Measurements from ENCODE around the gene SLC39A3.

SLC39A3 gene

DNA sequence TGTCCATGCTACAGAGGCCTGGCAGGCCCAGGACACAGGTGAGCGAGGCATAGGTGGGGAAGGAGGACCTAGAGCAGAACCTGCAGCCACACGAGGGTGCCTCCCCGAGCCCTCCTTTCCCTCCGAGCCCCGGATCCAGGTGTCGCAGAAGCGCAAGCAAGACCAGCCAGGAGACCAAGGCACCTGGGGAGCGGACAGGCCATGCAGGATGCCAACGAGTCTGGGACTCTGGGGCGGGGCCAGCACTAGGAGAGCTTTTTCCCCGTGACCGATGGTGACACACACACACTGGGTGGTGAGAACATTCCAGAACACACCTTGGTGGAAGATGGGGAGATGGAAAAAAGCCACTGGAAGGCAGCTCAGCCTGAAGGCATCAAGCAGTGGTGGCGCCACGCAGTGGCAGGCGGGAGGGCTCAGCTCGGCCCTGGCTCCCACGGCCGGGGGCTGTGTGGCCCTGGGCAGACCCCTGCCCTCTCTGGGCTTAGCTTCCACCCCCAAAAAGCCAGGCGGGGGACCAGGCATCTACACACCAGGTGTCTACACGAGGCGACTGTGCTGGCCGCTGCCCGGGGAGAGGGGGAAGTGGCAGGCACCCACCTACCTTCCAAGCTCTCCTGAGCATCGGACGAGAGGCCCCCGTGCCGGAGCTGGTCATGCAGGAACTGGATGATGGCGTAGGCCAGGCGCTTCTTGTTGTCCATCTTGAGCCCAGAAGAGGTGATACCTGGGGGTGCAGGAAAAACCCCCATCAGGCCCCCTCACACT, 28.7 kb upstream of the SLC39A3 start:
- DNase-seq (ENCODE audit: low spot score): no peak

DNA sequence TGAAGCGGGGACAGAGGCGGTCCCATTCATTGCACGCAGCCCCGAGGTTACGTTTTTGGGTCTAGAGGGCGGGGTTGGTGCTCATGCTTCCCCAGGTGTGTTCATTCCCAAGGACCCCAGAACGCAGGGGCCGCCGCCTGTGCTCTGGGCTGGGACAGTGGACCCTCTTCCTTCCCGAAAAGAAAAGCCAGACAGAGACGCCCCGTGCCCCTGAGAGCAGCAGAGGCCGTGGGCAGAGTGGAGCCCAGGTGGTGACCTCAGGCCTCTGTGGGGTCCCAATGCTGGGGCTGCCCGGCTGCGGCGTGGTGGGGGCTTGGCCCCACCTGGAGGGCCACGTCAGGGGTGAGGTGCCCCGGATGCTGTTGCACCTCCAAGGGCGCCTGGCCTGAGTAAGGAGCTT, 27.9 kb upstream of the SLC39A3 start:
- no peak for DNase-seq (ENCODE audit: low spot score)

DNA sequence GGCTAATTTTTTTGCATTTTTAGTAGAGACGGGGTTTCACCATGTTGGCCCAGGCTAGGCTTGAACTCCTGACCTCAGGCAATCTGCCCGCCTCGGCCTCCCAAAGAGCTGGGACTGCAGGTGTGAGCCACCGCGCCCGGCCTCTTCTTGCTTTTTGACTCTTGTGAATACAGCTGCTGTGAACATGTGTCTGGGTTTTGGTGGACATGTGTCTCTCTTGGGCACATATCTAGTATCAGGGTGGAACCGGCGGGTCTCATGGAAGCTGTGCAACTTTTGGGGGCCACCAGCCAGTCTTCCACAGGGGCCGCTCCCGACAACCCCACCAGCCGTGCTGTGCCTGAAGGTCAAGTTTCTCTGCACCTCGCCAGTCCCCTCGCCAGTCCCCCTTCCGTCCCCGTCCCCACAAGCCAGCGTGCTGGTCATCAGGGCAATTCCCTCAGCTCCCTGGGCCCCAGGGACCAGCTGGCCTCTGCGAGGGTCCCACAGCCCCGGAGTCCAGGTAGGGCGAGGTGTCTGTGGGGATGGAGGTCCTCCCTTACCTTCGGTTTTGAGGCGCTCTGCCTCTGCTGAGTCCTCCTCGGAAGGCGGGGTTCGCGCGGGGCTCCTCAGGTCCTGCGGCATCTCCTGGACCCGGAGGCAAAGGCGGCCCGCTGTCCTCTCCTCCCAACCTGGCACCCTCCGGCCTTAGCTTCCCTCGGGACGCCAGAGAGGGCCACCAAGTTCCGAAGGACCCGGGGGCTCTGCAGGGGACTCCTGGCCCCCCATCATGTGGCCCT, 27.0 kb upstream of the SLC39A3 start:
- no peak for DNase-seq (ENCODE audit: low spot score)

DNA sequence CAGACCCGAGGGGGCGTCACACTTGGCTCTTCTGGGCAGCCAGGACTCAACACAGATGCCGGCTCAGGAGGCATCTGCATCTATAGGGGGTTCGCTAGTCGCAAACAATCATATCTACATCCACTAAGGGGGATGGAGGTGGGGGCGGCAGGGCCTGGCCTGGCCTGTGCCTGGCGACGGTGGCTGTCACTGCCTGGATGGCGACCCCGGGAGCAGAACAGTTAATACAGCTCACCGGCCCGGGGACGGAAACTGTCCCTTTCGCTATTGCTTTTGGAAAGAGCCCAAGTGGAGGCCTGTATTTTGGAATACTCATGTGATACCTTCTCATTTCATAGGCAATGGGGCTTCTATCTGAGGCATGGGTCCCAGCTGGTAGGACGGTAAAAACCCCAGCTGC, 25.6 kb upstream of the SLC39A3 start:
- no peak for DNase-seq (ENCODE audit: low spot score)

DNA sequence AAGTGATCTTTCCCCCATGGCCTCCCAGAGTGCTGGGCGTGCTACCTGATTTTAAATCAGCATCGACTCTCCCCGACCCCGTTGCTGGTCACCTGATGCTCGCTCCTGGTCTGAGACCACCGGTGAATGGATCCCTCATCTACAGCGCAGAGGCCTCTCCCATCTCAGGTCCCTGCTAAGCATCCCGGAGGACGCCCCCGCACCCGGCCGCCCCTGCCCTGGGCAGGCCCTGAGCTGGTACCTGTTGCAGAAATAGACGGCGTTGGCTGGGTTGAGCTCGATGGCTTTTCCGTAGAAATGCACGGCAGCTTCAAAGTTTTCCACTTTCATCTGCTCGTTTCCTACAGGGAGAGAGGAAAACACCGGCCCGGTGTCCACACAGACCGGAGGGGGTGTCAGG, 25.1 kb upstream of the SLC39A3 start:
- no peak for DNase-seq (ENCODE audit: low spot score)

DNA sequence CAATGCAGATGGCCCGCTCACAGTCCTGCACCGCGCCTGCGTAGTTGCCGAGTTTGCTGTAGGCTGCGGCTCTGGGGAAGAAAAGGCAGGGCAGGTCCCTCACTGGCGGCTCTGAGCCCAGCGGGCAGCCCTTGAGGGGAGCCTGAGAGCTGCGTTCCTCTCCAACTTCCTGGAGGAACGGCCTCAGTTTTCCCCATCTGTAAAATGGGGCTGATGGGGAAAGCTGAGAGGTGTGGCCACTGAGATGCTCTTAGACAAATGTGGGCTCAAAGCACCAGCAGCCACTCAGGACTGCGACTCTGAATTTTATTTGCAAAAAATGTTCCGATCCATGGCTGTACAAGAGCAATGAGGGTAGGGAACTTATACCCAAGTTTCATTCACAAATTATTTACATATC, 23.9 kb upstream of the SLC39A3 start:
- DNase-seq (ENCODE audit: low spot score): no peak

DNA sequence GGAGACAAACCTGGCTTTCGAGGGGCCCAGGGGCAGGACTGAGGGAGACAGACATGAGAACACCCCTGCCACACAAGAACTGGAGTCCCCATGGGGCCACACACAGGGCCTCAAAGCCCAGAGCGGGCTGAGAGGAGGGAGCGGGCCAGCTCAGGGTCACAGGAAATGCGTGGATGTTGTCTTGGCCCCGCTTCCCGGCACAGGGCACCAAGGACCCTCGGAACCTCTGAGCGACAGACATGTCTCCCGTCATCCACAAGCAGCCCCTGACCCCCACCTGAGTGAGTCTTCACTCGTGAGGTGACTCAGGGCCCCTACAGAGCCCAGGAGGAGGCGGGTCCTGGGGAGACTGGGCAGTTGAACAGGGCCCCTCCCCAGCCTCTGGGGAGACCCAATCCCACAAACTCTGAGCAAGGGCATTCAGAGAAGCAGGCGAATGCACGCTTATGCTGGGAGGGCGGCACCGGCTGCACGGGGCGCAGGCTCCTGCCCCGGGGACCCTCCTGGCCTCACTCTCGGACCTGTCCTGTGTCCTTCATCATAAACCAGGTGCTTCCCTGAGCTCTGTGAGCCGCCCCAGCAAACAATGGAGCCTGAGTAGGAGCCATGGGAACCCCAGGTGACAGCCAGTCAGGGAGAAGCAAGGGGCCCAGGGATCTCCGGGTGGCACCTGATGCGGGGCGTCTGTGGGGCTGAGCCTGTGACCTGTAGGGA, 23.1 kb upstream of the SLC39A3 start:
- DNase-seq (ENCODE audit: low spot score): no peak

DNA sequence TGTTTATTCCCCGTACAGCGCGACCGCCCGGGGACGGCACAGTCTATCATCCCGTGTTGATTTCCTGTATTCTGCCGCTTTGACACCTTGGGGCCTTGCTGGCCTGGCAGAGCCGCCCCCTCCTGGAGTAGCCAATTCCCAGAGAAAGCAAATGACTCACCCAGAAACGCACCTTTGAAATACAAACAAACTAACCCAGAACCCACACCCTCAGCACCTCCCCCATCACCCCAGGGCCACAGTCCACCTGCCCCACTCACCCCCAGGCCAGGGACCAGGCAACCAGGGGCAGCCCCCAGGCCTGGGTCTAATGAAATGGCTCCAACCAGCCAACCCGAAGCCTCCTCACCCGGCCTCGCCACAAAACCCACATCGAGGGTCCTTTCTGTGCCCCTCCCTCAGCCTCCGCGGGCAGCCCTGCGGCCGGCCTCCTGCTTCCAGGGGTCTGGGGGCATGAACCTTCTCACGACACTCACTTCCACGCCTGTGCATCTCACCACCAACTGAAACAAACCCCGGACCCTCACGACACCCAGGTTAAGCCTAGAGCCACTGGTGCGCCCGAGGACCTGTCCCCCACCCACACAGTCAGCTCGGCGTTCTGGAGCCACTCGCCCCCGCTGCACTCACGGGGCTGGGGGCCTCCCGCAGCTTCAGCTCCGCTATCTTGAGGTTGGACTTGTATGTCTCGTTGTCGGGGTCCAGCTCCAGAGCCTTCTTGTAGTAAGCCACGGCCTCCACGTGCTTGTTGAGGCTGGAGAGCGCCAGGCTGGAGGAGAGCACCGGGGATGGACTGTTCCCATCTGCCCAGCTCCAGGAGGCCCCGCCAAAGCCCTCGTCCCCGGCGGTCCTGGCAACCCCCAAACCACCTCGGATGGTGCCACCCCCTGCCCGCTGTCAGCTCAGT, 22.3 kb upstream of the SLC39A3 start:
- DNase-seq (ENCODE audit: low spot score): no peak

DNA sequence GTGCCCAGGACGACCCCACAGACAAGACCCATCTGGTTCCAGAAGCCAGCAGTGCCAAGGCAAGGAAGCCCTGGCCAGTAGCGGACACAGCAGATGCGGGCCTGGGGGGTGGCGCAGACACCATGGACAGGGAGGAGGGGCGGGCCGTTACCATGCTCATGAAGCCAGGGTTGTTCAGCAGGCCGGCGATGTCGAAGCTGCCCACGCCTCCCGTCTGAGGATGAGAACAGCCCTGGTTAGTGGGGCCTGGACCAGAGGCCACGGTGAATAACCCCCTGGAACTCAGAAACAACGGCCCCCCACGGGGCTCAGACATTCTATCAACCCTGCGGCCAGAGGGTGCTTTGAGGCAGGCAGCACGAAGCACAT, 21.5 kb upstream of the SLC39A3 start:
- DNase-seq (ENCODE audit: low spot score): no peak

DNA sequence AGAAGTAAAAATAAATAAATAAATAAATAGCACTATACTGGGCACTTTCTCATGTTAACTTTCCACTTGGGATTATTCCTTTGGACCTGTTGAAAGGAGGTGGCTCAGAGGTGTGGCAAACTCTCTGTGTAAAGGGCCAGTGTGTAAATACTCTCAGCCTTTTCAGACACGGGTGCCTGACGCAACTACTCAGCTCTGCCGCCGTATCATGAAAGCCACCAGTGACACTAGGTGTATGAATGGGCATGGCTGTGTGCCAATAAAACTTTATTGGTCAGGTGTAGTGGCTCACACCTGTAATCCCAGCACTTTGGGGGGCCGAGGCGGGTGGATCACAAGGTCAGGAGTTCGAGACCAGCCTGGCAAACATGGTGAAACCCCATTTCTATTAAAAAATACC, 20.1 kb upstream of the SLC39A3 start:
- no peak for DNase-seq (ENCODE audit: low spot score)

DNA sequence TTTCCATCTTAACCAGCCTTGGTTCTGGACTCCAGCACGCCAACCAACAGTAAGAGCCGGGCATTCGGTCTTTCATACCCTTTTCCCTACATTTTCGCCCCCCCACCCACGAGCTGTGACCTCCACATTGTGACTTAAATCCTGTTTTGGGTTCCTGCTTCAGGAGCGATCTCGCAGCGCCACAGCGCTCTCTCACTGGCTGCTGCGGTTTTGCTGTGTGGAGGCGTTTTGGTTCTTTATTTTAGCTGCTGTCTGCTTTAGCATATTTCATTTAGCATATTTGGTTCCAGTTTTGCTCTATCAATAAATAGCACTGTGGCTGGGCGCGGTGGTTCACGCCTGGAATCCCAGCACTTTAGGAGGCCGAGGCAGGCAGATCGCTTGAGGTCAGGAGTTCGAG, 19.5 kb upstream of the SLC39A3 start:
- no peak for DNase-seq (ENCODE audit: low spot score)

DNA sequence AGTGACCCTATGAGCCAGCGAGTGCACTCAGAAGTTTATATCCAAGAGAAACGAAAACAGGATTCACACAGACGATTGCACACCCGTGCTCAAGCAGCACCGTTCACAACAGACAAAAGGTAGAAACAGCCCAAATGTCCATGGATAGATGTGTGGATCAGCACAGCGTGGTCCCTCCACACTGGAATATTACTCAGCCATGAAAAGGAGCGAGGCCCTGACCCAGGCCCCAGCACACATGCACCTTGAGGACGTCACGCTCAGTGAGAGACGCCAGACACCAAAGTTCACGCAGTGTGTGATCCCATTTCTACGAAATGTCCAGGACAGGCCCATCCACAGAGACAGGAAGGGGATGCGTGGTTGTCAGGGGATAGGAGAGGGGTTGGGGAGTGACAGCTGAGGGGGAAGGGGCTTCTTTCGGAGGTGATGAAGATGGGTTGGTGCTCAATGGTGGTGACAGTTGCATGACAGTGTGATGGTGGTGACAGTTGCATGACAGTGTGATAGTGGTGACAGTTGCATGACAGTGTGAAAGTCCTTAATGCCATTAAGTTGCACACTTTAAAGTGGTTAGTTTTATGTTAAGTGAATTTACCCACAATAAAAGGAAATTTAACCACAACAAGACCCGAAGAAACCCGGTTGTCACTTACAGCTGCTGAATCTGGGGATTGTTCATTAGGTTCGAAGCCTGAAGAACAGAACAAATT, 18.9 kb upstream of the SLC39A3 start:
- DNase-seq (ENCODE audit: low spot score): no peak

DNA sequence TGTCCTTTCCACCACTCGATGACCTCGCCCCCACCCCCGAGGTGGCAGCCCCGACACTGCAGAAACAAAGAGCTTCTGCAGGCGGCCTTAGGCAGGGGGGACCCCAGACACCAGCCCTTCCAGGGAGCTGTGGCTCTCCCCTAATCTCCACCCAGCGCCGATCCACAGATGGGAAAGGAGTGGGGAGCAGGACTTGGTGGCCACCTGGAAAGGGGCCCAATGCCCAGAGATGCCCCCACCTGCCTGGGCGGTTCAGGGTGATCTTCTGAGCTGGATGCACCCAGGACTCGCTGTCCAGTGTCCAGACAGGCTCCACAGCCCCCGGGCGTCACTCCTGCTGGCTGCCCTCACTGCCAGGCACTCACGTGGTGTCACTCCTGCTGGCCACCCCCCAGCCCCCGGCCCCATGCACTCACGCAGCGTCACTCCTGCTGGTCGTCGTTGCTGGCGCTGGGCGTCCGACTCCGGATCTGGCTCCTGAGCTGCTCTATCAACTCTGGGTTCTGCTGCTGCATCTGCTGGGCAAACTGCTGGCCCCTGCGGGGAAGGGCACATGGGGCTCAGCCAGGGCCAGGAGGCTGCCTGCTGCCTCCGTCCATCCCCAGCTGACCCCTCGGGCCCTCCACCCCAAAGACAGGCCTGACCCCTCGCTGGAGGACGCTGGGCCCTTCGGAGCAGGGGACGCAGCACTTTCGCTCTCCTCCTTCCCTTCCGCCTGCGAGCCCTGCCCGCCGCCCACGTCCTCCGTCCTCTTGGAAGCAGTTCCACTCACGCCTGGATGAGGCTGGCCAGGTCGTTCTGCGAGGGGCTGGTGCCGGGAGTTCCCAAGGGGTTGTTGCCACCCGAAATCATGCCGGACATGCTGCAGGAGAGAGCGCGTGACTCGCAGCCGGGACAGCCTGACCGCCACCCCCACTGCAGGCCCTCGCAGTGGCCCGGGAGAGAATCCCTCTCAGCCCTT, 17.4 kb upstream of the SLC39A3 start:
- no peak for DNase-seq (ENCODE audit: low spot score)

DNA sequence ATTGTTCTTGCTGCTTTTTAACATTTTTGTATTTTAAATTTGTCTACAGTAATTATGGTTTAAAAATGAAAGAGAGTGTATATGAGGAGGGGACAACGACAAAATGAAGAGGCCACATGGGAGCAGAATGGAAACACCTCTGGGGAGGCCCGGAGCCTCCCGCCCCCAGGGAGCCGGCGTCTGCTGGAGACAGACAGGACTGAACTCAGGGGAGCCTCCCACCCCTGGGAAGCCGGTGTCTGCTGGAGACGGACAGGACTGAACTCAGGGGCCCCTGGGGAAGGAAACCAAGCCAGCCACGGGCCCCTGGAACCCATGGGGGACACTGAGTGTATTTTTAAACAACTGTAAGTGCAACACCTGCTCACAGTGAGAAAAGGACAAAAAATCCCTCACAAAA, 16.7 kb upstream of the SLC39A3 start:
- DNase-seq (ENCODE audit: low spot score): no peak

DNA sequence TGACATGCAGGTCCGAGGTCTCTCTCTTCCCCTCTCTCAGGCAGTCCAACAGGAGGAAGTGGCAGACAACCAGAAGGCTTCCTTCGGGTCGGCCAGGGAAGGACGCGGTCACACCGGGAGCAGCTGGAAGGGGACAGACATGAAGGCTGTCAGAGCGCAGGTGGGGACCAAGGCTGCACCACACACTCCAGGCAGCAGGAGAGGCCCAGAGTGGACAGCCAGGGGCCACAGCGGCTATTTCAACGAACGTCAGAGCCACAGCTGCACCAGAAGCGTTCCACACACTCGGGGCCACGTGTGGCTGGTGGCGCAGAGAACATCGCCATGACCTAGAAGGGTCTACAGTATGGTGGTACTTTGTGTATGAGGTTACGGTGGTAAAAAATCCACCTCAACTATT, 16.0 kb upstream of the SLC39A3 start:
- DNase-seq (ENCODE audit: low spot score): no peak

DNA sequence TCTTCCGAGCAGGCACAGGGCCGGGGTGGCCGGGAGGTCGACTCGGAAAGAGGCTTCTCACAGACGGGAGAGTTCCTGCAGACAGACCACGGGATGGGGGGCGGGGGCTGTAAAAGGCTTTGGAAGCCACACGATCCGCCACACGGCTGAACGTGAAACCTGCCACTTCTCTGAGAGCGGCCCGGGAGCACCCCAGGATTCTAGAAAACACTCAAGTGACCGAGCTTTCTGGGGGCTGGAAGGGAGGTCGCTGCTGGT, 15.6 kb upstream of the SLC39A3 start:
- no peak for DNase-seq (ENCODE audit: low spot score)

DNA sequence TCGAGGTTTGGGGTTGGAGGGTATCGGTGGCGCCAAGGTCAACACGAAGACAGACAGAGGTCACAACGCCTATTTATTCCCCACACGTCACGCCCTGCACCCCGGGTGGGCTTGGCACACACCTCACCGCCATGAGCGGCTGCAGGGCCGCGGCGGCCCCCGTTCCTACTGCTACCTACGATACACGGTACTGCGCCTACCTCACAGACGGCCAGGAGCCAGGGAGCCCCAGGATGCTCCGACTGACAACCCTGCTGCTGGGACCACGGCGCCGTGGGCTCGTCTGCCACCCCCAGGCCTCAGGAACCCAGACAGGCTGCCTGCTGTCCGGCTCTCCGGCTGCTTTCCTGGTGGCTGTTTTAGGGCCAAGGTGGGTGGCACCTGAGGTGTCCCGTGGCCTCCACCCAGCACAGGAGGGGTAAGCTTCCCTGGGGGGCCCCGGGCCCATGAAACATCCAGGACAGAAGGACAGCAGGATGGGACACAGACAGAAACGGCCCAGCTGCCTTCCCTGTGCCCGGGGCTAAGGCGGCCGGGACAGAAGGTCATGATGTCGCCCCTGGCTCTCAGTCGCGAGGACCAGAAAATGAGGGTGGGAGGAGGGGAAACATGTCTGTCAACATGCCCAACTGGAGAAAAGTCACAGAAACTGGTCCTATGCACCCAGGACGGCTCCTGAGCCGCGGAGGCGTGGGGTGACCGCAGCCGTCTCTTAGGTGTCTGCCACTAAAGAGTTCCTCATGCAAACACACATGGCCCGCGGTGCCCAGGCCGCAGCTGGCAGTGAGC, 15.0 kb upstream of the SLC39A3 start:
- DNase-seq (ENCODE audit: low spot score): no peak

DNA sequence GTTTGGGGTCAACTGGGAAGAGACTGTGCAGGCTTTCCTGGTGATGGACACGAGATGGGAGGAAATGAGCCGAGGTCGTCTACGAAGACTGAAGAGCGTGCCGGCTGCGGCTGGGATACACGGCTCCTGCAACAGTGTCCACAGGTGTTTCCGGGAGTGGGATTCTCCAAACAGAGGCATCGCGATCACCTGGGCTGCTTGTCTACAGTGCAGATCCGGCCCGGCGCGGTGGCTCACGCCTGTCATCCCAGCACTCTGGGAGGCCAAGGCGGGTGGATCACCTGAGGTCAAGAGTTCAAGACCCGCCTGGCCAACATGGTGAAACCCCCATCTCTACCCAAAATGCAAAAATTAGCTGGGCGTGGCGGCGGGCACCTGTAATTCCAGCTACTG, 11.6 kb upstream of the SLC39A3 start:
- no peak for DNase-seq (ENCODE audit: low spot score)

DNA sequence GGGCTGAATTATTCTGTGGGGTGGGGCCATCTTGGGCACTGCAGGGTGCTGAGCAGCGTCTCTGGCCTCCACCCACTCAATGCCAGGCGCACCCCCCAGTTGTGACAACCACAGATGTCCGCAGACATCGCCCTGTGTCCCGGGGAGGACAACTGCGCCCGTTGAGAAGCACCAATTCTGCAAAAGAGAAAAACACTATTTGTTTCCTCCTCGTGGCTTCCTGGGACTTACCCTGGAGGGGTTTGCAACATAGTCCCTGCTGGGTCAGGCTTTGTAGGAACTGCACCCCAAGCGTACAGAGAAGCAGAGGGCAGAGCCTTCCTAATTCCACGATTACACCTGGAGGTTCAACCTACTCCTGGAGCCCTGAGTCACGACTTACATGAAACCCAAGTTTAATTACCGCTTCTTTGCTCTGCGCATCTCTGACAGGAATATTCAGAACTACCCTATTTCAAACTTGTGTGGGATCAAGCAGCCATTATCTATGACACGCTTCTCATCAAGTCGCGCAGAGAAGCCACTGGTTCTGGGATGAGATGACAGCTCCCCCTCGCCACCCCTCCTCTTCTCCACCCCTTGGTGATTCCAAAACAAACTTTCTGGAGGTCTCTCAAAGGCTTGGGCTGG, 11.1 kb upstream of the SLC39A3 start:
- no peak for DNase-seq (ENCODE audit: low spot score)
